Activated T-cell treated with anti-CD3 and anti-CD28 coated beads, Interleukin-2, amount 50 U/mL, for 1 hour (primary cell): ENCODE results near the gene RAD51D.
"Not testable (repeated sequence)": the region's sequence is repeated elsewhere in the genome, so short reads cannot be mapped to it uniquely, and the experiment has no call there.

ENCODE experiments used
- DNase-seq: peaks from one replicate; pipeline ENCODE4 v3.0.0-alpha.2; 2020

RAD51D gene

GRCh38 chr17:35141681-35142466 is 22.2 kb upstream of the RAD51D start, which contains the start of gene NLE1:
Gene NLE1, minus strand, starts transcription at chr17:35142303. Its CDS starts 28 bp downstream, at chr17:35142275.
- DNase-seq: peak; percentile 94

- DNase-seq: no peak
Measured at GRCh38 chr17:35138218-35138617, 18.6 kb upstream of the RAD51D start.

- no peak for DNase-seq
Measured at GRCh38 chr17:35135322-35135721, 15.7 kb upstream of the RAD51D start.

GRCh38 chr17:35132816-35133550 is 13.3 kb upstream of the RAD51D start:
- DNase-seq: no peak

- no peak for DNase-seq
Measured at GRCh38 chr17:35132099-35132498, 12.4 kb upstream of the RAD51D start.

GRCh38 chr17:35130392-35130791 is 10.7 kb upstream of the RAD51D start:
- no peak for DNase-seq

GRCh38 chr17:35129973-35130351 is 10.3 kb upstream of the RAD51D start:
- no peak for DNase-seq

- DNase-seq: no peak
Measured at GRCh38 chr17:35129154-35129972, 9.7 kb upstream of the RAD51D start.

GRCh38 chr17:35127751-35128514 is 8.3 kb upstream of the RAD51D start:
- no peak for DNase-seq

- DNase-seq: no peak
Measured at GRCh38 chr17:35121315-35121714, 1.7 kb upstream of the RAD51D start, which contains the start of gene FNDC8. Gene FNDC8, plus strand, starts transcription at chr17:35121615. Its CDS starts 79 bp downstream, at chr17:35121694.

- DNase-seq: no peak
Measured at GRCh38 chr17:35117984-35118383, 1.7 kb downstream of the RAD51D start.

- no peak for DNase-seq
Measured at GRCh38 chr17:35116845-35117244, 2.8 kb downstream of the RAD51D start.

GRCh38 chr17:35110791-35111190 is 8.9 kb downstream of the RAD51D start:
- not testable (repeated sequence) for DNase-seq

GRCh38 chr17:35104844-35105450 is 14.7 kb downstream of the RAD51D start:
- DNase-seq: no peak

GRCh38 chr17:35103271-35103670 is 16.4 kb downstream of the RAD51D start:
- DNase-seq: no peak

GRCh38 chr17:35101725-35102124 is 17.9 kb downstream of the RAD51D start:
- no peak for DNase-seq

GRCh38 chr17:35101036-35101435 is 18.6 kb downstream of the RAD51D start:
- DNase-seq: no peak

- no peak for DNase-seq
Measured at GRCh38 chr17:35099908-35100307, 19.8 kb downstream of the RAD51D start.

GRCh38 chr17:35097776-35098175 is 21.9 kb downstream of the RAD51D start:
- DNase-seq: no peak

- DNase-seq: no peak
Measured at GRCh38 chr17:35095741-35096140, 23.9 kb downstream of the RAD51D start.

- no peak for DNase-seq
Measured at GRCh38 chr17:35094902-35095301, 24.8 kb downstream of the RAD51D start.

- DNase-seq: not testable (repeated sequence)
Measured at GRCh38 chr17:35090707-35091106, 29.0 kb downstream of the RAD51D start.
